Tibial artery (tissue), 4 donors: ENCODE results near the gene APP.

Experiments
- DNase-seq, 2 donors: peaks; one replicate each; pipeline ENCODE4 v3.0.0-alpha.2; 2019
- H3K27ac ChIP-seq, 2 donors: fragments of 200-600 bp; sonication (generic) in 1 of 2; 1 replicate in 1 of 2; 2 replicates in 1 of 2; pipeline ENCODE4 v1.5.1; 2018 to 2019; ENCODE audit warnings: mild to moderate bottlenecking in 1 of 2
- H3K27me3 ChIP-seq, 2 donors: fragments of 200-600 bp; sonication (generic) in 1 of 2; one replicate each; pipeline versions ENCODE4 v1.5.1 to v1.6.0; 2016 to 2019
- H3K36me3 ChIP-seq, 3 donors: fragments of 200-600 bp; sonication (generic) in 2 of 3; one replicate each; pipeline ENCODE4 v1.5.1; 2016 to 2019; ENCODE audit warnings: mild to moderate bottlenecking in 2 of 3
- H3K4me1 ChIP-seq, 4 donors: fragments of 200-600 bp; sonication (generic) in 2 of 4; 1 replicate in 3 of 4; 2 replicates in 1 of 4; pipeline ENCODE4 v1.5.1; 2016 to 2019
- H3K4me3 ChIP-seq, 2 donors: fragments of 200-600 bp; sonication (generic) in 1 of 2; 1 replicate in 1 of 2; 2 replicates in 1 of 2; pipeline ENCODE4 v1.5.1; 2018 to 2019; ENCODE audit warnings: mild to moderate bottlenecking in 2 of 2
- H3K9me3 ChIP-seq, 3 donors: fragments of 200-600 bp; sonication (generic) in 1 of 3; one replicate each; pipeline ENCODE4 v1.5.1; 2016 to 2019
- CTCF ChIP-seq, 2 experiments: fragments of 200-600 bp in 1 of 2; fragments of 450-650 bp in 1 of 2; IDR thresholded peaks; one replicate each; pipeline ENCODE4 v1.5.1; 2017 to 2019; ENCODE audit warnings: antibody characterized with exemption in 2 of 2, mild to moderate bottlenecking in 1 of 2, moderate library complexity in 1 of 2
- intact Hi-C: fragments of 100-400 bp; cut with DNase I; formaldehyde crosslinking; loops from one replicate; pipeline ENCODE4 v1.15.0; 2023; ENCODE audit warnings: low total_unique reads

Gene APP

GRCh38 chr21:26164311-26164710 lies 6.3 kb downstream of the APP start:
- H3K36me3 ChIP-seq, result no peaks in the 10 kb centered on the region
- peaks cover 0 to 15% (median 6%) of the 10 kb centered on the region in 4 donors for H3K4me1 ChIP-seq
- H3K27me3 ChIP-seq, result no peaks in the 10 kb centered on the region
- H3K9me3 ChIP-seq, result no peaks in the 10 kb centered on the region
- DNase-seq, result no peak
- intact Hi-C loops, result no loop called here
- TF ChIP-seq CTCF (IDR thresholded peaks at IDR 0.05), result no peak
- no peak overlapping the region for H3K27ac ChIP-seq
- H3K4me3 ChIP-seq, result no peak overlapping the region

- no peak overlapping the region for H3K27ac ChIP-seq
These were observed 8.5 kb downstream of the APP start for GRCh38 chr21:26162081-26162480.

GRCh38 chr21:26159869-26160268 lies 10.7 kb downstream of the APP start:
- H3K4me1 ChIP-seq, result peaks cover 0 to 2% (median under 1%) of the 10 kb centered on the region in 4 donors
- intact Hi-C loops, result no loop called here
- H3K9me3 ChIP-seq, result no peaks in the 10 kb centered on the region
- no peaks in the 10 kb centered on the region for H3K27me3 ChIP-seq
- no peak overlapping the region for H3K4me3 ChIP-seq
- no peak for TF ChIP-seq CTCF (IDR thresholded peaks at IDR 0.05)
- H3K27ac ChIP-seq, result no peak overlapping the region
- H3K36me3 ChIP-seq, result no peaks in the 10 kb centered on the region
- no peak for DNase-seq

More at GRCh38 chr21:26162081-26162480, 8.5 kb downstream of the APP start:
- intact Hi-C loops, result no loop called here
- Histone ChIP-seq H3K27me3 (no peaks in the 10 kb centered on the region), H3K36me3 (no peaks in the 10 kb centered on the region), H3K9me3 (no peaks in the 10 kb centered on the region), H3K4me1 (peaks cover 0 to 12% (median 0%) of the 10 kb centered on the region in 4 donors), H3K4me3 (no peak overlapping the region)
- DNase-seq, result no peak
- TF ChIP-seq CTCF (IDR thresholded peaks at IDR 0.05), result no peak

GRCh38 chr21:26157801-26158200 lies 12.8 kb downstream of the APP start:
- Histone ChIP-seq H3K36me3 (no peaks in the 10 kb centered on the region), H3K9me3 (no peaks in the 10 kb centered on the region), H3K4me1 (peaks cover 0 to 17% (median 1%) of the 10 kb centered on the region in 4 donors), H3K4me3 (no peak overlapping the region), H3K27ac (no peak overlapping the region), H3K27me3 (no peaks in the 10 kb centered on the region)
- DNase-seq, result no peak
- no peak for TF ChIP-seq CTCF (IDR thresholded peaks at IDR 0.05)
- intact Hi-C loops, result no loop called here

DNA sequence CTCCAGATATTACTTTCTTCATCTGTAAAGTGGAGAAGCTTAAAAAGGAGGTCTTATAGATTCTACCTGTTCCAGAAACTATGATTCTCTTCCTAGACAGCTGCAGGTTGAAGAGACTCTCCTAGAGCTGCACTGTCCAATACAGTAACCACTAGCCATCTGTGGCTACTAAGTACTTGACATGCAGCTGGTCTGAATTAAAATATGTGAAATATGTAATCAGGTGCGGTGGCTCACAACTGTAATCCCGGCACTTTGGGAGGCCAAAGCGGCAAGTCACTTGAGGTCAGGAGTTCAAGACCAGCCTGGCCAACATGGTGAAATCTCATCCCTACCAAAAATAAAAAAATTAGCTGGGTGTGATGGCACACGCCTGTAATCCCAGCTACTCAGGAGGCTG lies 15.8 kb downstream of the APP start:
- no peak for DNase-seq
- H3K4me1 ChIP-seq, result peaks cover 0 to 19% (median 1%) of the 10 kb centered on the region in 4 donors
- intact Hi-C loops, result no loop called here

More for the DNA sequence above, 15.8 kb downstream of the APP start:
- Histone ChIP-seq H3K27ac (no peak overlapping the region), H3K36me3 (no peaks in the 10 kb centered on the region), H3K27me3 (no peaks in the 10 kb centered on the region), H3K4me3 (no peak overlapping the region), H3K9me3 (no peaks in the 10 kb centered on the region)
- TF ChIP-seq CTCF (IDR thresholded peaks at IDR 0.05), result no peak
